H9 (cell line): ENCODE data around the gene NTNG2. TPM values are rescaled to one million over a fixed set of nuclear protein-coding genes. Genes with fewer than 3 reads are reported as not detected.

Experiments
- DNase-seq: peaks from one replicate; pipeline ENCODE4 v3.0.0-alpha.2; 2017
- H2AFZ ChIP-seq: one replicate; pipeline ENCODE4 v1.6.1; 2013; ENCODE audit warnings: mild to moderate bottlenecking, low read length, control low read depth, moderate library complexity
- H2AK5ac ChIP-seq: 2 replicates; pipeline ENCODE4 v1.6.1; 2013; ENCODE audit warnings: low read length, control low read depth, mixed read lengths; ENCODE audit not compliant: insufficient read length
- H2BK120ac ChIP-seq: one replicate; pipeline ENCODE4 v1.6.1; 2013; ENCODE audit warnings: low read depth, mild to moderate bottlenecking, low read length, control low read depth, inconsistent platforms; ENCODE audit not compliant: poor library complexity, severe bottlenecking
- H2BK12ac ChIP-seq: 2 replicates; pipeline ENCODE4 v1.6.1; 2013; ENCODE audit warnings: low read length, control low read depth, mixed read lengths, low read depth; ENCODE audit not compliant: insufficient read length
- H2BK15ac ChIP-seq: 2 replicates; pipeline ENCODE4 v1.6.1; 2013; ENCODE audit warnings: low read depth, low read length, control low read depth
- H2BK20ac ChIP-seq: one replicate; pipeline ENCODE4 v1.6.1; 2013; ENCODE audit warnings: low read depth, mild to moderate bottlenecking, low read length, control low read depth, inconsistent platforms; ENCODE audit not compliant: poor library complexity, severe bottlenecking
- H2BK5ac ChIP-seq: 2 replicates; pipeline ENCODE4 v1.6.1; 2013; ENCODE audit warnings: low read length, control low read depth, mixed read lengths; ENCODE audit not compliant: insufficient read length
- H3K14ac ChIP-seq: 2 replicates; pipeline ENCODE4 v1.6.1; 2013; ENCODE audit warnings: low read length, control low read depth; ENCODE audit not compliant: insufficient read depth
- H3K18ac ChIP-seq: 2 replicates; pipeline ENCODE4 v1.6.1; 2013; ENCODE audit warnings: low read depth, mild to moderate bottlenecking, mixed read lengths, low read length, control low read depth; ENCODE audit not compliant: insufficient read length
- H3K23ac ChIP-seq: 2 replicates; pipeline ENCODE4 v1.6.1; 2013; ENCODE audit warnings: low read length, control low read depth, mixed read lengths, low read depth; ENCODE audit not compliant: insufficient read length
- H3K23me2 ChIP-seq: 2 replicates; pipeline ENCODE4 v1.6.1; 2013; ENCODE audit warnings: low read depth, mild to moderate bottlenecking, mixed read lengths, low read length, control low read depth; ENCODE audit not compliant: insufficient read length, poor library complexity, severe bottlenecking
- H3K27ac ChIP-seq: 2 replicates; pipeline ENCODE4 v1.5.1; 2013; ENCODE audit warnings: low read length, control low read depth, mixed read lengths, low read depth; ENCODE audit not compliant: insufficient read length
- H3K27me3 ChIP-seq: 2 replicates; pipeline ENCODE4 v1.6.1; 2013; ENCODE audit warnings: low read length, control low read depth, inconsistent platforms; ENCODE audit not compliant: insufficient read depth
- H3K4ac ChIP-seq: 2 replicates; pipeline ENCODE4 v1.6.1; 2013; ENCODE audit warnings: low read depth, mild to moderate bottlenecking, control low read depth, inconsistent platforms, low read length, moderate library complexity
- H3K4me1 ChIP-seq: 2 replicates; pipeline ENCODE4 v1.6.1; 2013; ENCODE audit warnings: low read length, control low read depth, inconsistent platforms; ENCODE audit not compliant: insufficient read depth
- H3K4me2 ChIP-seq: 2 replicates; pipeline ENCODE4 v1.6.1; 2013; ENCODE audit warnings: low read length, control low read depth, mixed read lengths; ENCODE audit not compliant: insufficient read length, insufficient read depth
- H3K56ac ChIP-seq: 2 replicates; pipeline ENCODE4 v1.6.1; 2013; ENCODE audit warnings: low read depth, mild to moderate bottlenecking, mixed read lengths, low read length, control low read depth; ENCODE audit not compliant: insufficient read length
- H3K79me1 ChIP-seq: 2 replicates; pipeline ENCODE4 v1.6.1; 2013; ENCODE audit warnings: low read depth, mild to moderate bottlenecking, moderate library complexity, low read length, control low read depth, inconsistent platforms; ENCODE audit not compliant: insufficient read depth, poor library complexity, severe bottlenecking
- H3K79me2 ChIP-seq: 2 replicates; pipeline ENCODE4 v1.6.1; 2013; ENCODE audit warnings: low read length, control low read depth, inconsistent platforms; ENCODE audit not compliant: insufficient read depth
- H3K9ac ChIP-seq: 2 replicates; pipeline ENCODE4 v1.6.1; 2013; ENCODE audit warnings: low read length, control low read depth, mixed read lengths; ENCODE audit not compliant: insufficient read length; ENCODE audit errors: extremely low read depth
- H3K9me3 ChIP-seq: one replicate; pipeline ENCODE4 v1.6.1; 2013; ENCODE audit warnings: low read depth, low read length, inconsistent platforms; ENCODE audit not compliant: control insufficient read depth
- H3T11ph ChIP-seq: one replicate; pipeline ENCODE4 v1.6.1; 2013; ENCODE audit warnings: mild to moderate bottlenecking, low read length, control low read depth, inconsistent platforms
- H4K20me1 ChIP-seq: one replicate; pipeline ENCODE4 v1.6.1; 2013; ENCODE audit not compliant: control insufficient read depth, insufficient read length, insufficient read depth
- H4K5ac ChIP-seq: 2 replicates; pipeline ENCODE4 v1.6.1; 2013; ENCODE audit warnings: low read depth, mild to moderate bottlenecking, mixed read lengths, low read length, control low read depth; ENCODE audit not compliant: insufficient read length
- H4K8ac ChIP-seq: replicated peaks from 2 replicates; pipeline ENCODE4 v1.6.1; 2013; ENCODE audit warnings: low read length, control low read depth, mixed read lengths, low read depth; ENCODE audit not compliant: insufficient read length
- H4K91ac ChIP-seq: 2 replicates; pipeline ENCODE4 v1.6.1; 2013; ENCODE audit warnings: low read depth, mild to moderate bottlenecking, moderate library complexity, mixed read lengths, low read length, control low read depth; ENCODE audit not compliant: insufficient read length
- H3K27ac Mint-ChIP-seq, 3 experiments: 2 replicates in 2 of 3; 3 replicates in 1 of 3; pipeline ENCODE4 v1.8.0; 2020 to 2021; ENCODE audit warnings: mixed read lengths in 3 of 3, mild to moderate bottlenecking in 1 of 3, moderate library complexity in 1 of 3
- H3K27me3 Mint-ChIP-seq: 2 replicates; pipeline ENCODE4 v1.8.0; 2021; ENCODE audit warnings: low read depth, mild to moderate bottlenecking, moderate library complexity, mixed read lengths
- H3K36me3 Mint-ChIP-seq, 3 experiments: 2 replicates in 2 of 3; 3 replicates in 1 of 3; pipeline ENCODE4 v1.8.0; 2020 to 2021; ENCODE audit warnings: low read depth in 3 of 3, mixed read lengths in 3 of 3; ENCODE audit not compliant: insufficient read depth in 1 of 3
- H3K4me1 Mint-ChIP-seq, 2 experiments: 2 replicates each; pipeline ENCODE4 v1.8.0; 2020; ENCODE audit warnings: mixed read lengths in 2 of 2
- H3K4me3 Mint-ChIP-seq, 2 experiments: 2 replicates in 1 of 2; 3 replicates in 1 of 2; pipeline ENCODE4 v1.8.0; 2020 to 2021; ENCODE audit warnings: mild to moderate bottlenecking in 2 of 2, mixed read lengths in 2 of 2, moderate library complexity in 1 of 2
- H3K9me3 Mint-ChIP-seq, 2 experiments: 2 replicates in 1 of 2; 3 replicates in 1 of 2; pipeline ENCODE4 v1.8.0; 2020; ENCODE audit warnings: mild to moderate bottlenecking in 2 of 2, mixed read lengths in 2 of 2, moderate library complexity in 1 of 2
- CTCF ChIP-seq: fragments of 200-600 bp; sonication (generic); conservative IDR thresholded peaks from 3 replicates; pipeline ENCODE4 v1.8.0; 2021; ENCODE audit warnings: antibody characterized with exemption, mild to moderate bottlenecking
- WGBS: extraction: QIAGEN DNeasy Blood & Tissue Kit; methylation state at CpG from one replicate; pipeline ENCODE4 v1.1.7; 2013; ENCODE audit warnings: missing lambda C conversion rate, low lambda C conversion rate, mixed read lengths; ENCODE audit not compliant: insufficient read length; ENCODE audit errors: extremely low coverage; 5-methylcytosine and 5-hydroxymethylcytosine counted together
- total RNA-seq: library from RNA; stranded (reverse); gene quantifications from 2 replicates; pipeline ENCODE4 v1.2.1, GENCODE V29; 2021

NTNG2 gene
- total RNA-seq, 1 experiment from 2014 or later = 0.52 TPM

- Histone ChIP-seq H2AK5ac (no peak overlapping the region), H3K79me2 (no peaks in the 10 kb centered on the region), H3K18ac (no peak overlapping the region), H3K23ac (no peak overlapping the region), H3K56ac (no peak overlapping the region), H3K4me1 (peaks cover 5% of the 10 kb centered on the region; the same call in 1 of the 2 replicates), H3K4ac (no peak overlapping the region), H4K8ac (no peak overlapping the region), H2AFZ (no peak overlapping the region), H3K27ac (no peak overlapping the region), H3K14ac (no peak overlapping the region), H3T11ph (no peak overlapping the region), H3K4me2 (no peak overlapping the region), H2BK12ac (no peak overlapping the region), H2BK20ac (no peak overlapping the region), H4K20me1 (no peaks in the 10 kb centered on the region), H4K5ac (no peak overlapping the region), H4K91ac (no peak overlapping the region), H2BK120ac (no peak overlapping the region), H3K23me2 (peaks cover 6% of the 10 kb centered on the region), H3K79me1 (no peaks in the 10 kb centered on the region), H3K27me3 (peaks cover 4% of the 10 kb centered on the region; the same call in 1 of the 2 replicates), H2BK5ac (no peak overlapping the region), H2BK15ac (no peak overlapping the region), H3K9ac (no peak overlapping the region), H3K9me3 (no peaks in the 10 kb centered on the region)
- Mint-ChIP-seq H3K27me3 (peaks cover 82% of the 10 kb centered on the region), H3K4me1 (peaks cover 17 to 27% of the 10 kb centered on the region in 2 experiments), H3K27ac (no peak overlapping the region), H3K4me3 (no peak overlapping the region), H3K36me3 (no peaks in the 10 kb centered on the region), H3K9me3 (no peaks in the 10 kb centered on the region; a peak in 1 of 5 replicates)
- WGBS = no CpG with 5 or more reads among the region's 5 CpGs
- TF ChIP-seq CTCF = no peak
- no peak for DNase-seq
Measured at GRCh38 chr9:132156262-132156661, 5.6 kb upstream of the NTNG2 start.
